Measurements from ENCODE around the gene SHISA4. TPM values are rescaled to one million over a fixed set of nuclear protein-coding genes. Genes with fewer than 3 reads are reported as not detected.

The SHISA4 gene
- total RNA-seq: 6.9 and 21.4 TPM in 2 replicates

GRCh38 chr1:201888282-201889089 is at the start of gene SHISA4:
Gene SHISA4 (plus strand): TSS chr1:201888898. CDS start chr1:201888995, 97 bp downstream.

Other genes with a start within 250 kb of the SHISA4 start
- 21.6 and 25.7 TPM in 2 replicates for gene IPO9, start 59.7 kb upstream of the SHISA4 start, total RNA-seq
- 8.0 and 19.4 TPM in 2 replicates for gene LMOD1, start 57.6 kb downstream of the SHISA4 start, total RNA-seq
- 74.0 and 93.1 TPM in 2 replicates for gene TIMM17A, start 66.6 kb downstream of the SHISA4 start, total RNA-seq
- 59.1 and 62.7 TPM in 2 replicates for gene RNPEP, start 93.8 kb downstream of the SHISA4 start, total RNA-seq
- under 0.01 TPM in 2 replicates for gene ELF3, start 121.7 kb downstream of the SHISA4 start, total RNA-seq
- gene GPR37L1, start 234.0 kb downstream of the SHISA4 start, total RNA-seq: not detected in 2 replicates